ENCODE measurements around the gene MUC6. TPM values are rescaled to one million over a fixed set of nuclear protein-coding genes. Genes with fewer than 3 reads are reported as not detected.
"Not testable (repeated sequence)": the region's sequence is repeated elsewhere in the genome, so short reads cannot be mapped to it uniquely, and the experiment has no call there.

The MUC6 gene
- total RNA-seq, 1 donor from 2014 or later = 1.0 TPM

- DNase-seq (ENCODE audit: low spot score) (no peak), ATAC-seq (no peak)
These were observed 41.3 kb downstream of the MUC6 start for GRCh38 chr11:995044-995751.

- DNase-seq (ENCODE audit: low spot score) (no peak), ATAC-seq (no peak)
These were observed 42.8 kb downstream of the MUC6 start for GRCh38 chr11:993632-994167.

- ATAC-seq = no peak
- DNase-seq (ENCODE audit: low spot score) = no peak
These were observed 43.9 kb downstream of the MUC6 start for GRCh38 chr11:992577-992976.

GRCh38 chr11:991711-992307 lies 44.7 kb downstream of the MUC6 start:
- ATAC-seq = no peak
- no peak for DNase-seq (ENCODE audit: low spot score)

- no peak for DNase-seq (ENCODE audit: low spot score)
- ATAC-seq = no peak
These were observed 45.5 kb downstream of the MUC6 start for GRCh38 chr11:991034-991433.

- DNase-seq (ENCODE audit: low spot score) = no peak
- no peak for ATAC-seq
These were observed 46.4 kb downstream of the MUC6 start for GRCh38 chr11:990101-990500.

- ATAC-seq (no peak), DNase-seq (ENCODE audit: low spot score) (no peak)
These were observed 48.8 kb downstream of the MUC6 start for GRCh38 chr11:987671-988070.

GRCh38 chr11:986952-987305 lies 49.6 kb downstream of the MUC6 start:
- ATAC-seq = no peak
- DNase-seq (ENCODE audit: low spot score) = no peak

- ATAC-seq = peak; percentile 24
- DNase-seq (ENCODE audit: low spot score) = no peak
These were observed 50.1 kb downstream of the MUC6 start for GRCh38 chr11:986270-986951.

GRCh38 chr11:985848-986247 lies 50.7 kb downstream of the MUC6 start:
- no peak for DNase-seq (ENCODE audit: low spot score)
- ATAC-seq = no peak

- no peak for DNase-seq (ENCODE audit: low spot score)
- ATAC-seq = no peak
These were observed 51.1 kb downstream of the MUC6 start for GRCh38 chr11:985406-985805.

- no peak for DNase-seq (ENCODE audit: low spot score)
- ATAC-seq = no peak
These were observed 52.0 kb downstream of the MUC6 start for GRCh38 chr11:984546-984945.

GRCh38 chr11:981764-982163 lies 54.8 kb downstream of the MUC6 start:
- no peak for ATAC-seq
- no peak for DNase-seq (ENCODE audit: low spot score)

GRCh38 chr11:980438-981357 lies 55.8 kb downstream of the MUC6 start:
- DNase-seq (ENCODE audit: low spot score) = no peak
- ATAC-seq = peak; percentile 72

GRCh38 chr11:978781-979180 lies 57.7 kb downstream of the MUC6 start:
- no peak for DNase-seq (ENCODE audit: low spot score)
- ATAC-seq = no peak

GRCh38 chr11:977830-978720 lies 58.4 kb downstream of the MUC6 start:
- DNase-seq (ENCODE audit: low spot score) (no peak), ATAC-seq (peak; percentile 10)

- no peak for ATAC-seq
These were observed 59.9 kb downstream of the MUC6 start for GRCh38 chr11:976431-977160.

GRCh38 chr11:975827-976226 lies 60.7 kb downstream of the MUC6 start:
- ATAC-seq (peak; percentile 39), DNase-seq (ENCODE audit: low spot score) (no peak)

More at GRCh38 chr11:976431-977160, 59.9 kb downstream of the MUC6 start:
- DNase-seq (ENCODE audit: low spot score) = no peak

GRCh38 chr11:975376-975775 lies 61.1 kb downstream of the MUC6 start:
- ATAC-seq; DNase-seq (ENCODE audit: low spot score): not testable (repeated sequence)

Data from left lobe of liver (tissue), 2 donors.